HCT116 (cell line): ENCODE data around the gene SELENOH. TPM values are rescaled to one million over a fixed set of nuclear protein-coding genes. Genes with fewer than 3 reads are reported as not detected.
A peak's percentile ranks its signal among the peaks of the same experiment; 100 is the strongest.

ENCODE experiments used
- ATAC-seq: fragments of 200-7000 bp; cut with Tn5 transposase; 2 replicates; pipeline ENCODE4 v1.9.1; 2020; ENCODE audit warnings: mild to moderate bottlenecking, moderate library complexity
- BruUV-seq: library from RNA; stranded (reverse); fragments of 400-500 nt; replicated peaks from 2 replicates; lab custom pipeline; 2021; lab: Mats Ljungman, UMichigan
- CTCF ChIA-PET: fragments of 300-600 bp; sonication (Branson Sonifier 250); formaldehyde crosslinking; loops from one replicate; lab custom pipeline; 2021; ENCODE audit warnings: antibody characterized with exemption; lab: Charles Lee
- POLR2A ChIA-PET: fragments of 300-600, 350-600 bp; sonication (Branson Sonifier 250); formaldehyde crosslinking; loops from one replicate; lab custom pipeline; 2021; ENCODE audit warnings: antibody characterized with exemption; lab: Charles Lee
- RAD21 ChIA-PET, 2 experiments: fragments of 300-600 bp; sonication (Branson Sonifier 250); formaldehyde crosslinking; loops; one replicate each; lab custom pipeline; 2023; ENCODE audit warnings: low total read pairs in 2 of 2; ENCODE audit not compliant: uncharacterized antibody in 2 of 2, unreplicated experiment in 2 of 2, low non-redundant PET in 1 of 2; lab: Charles Lee
- DNase-seq: peaks from one replicate; pipeline ENCODE4 v3.0.0-alpha.2; 2010; ENCODE audit warnings: low read depth, low spot score
- H2AFZ ChIP-seq: fragments of 200-600 bp; shearing (Covaris generic), sonication (generic); 2 replicates; pipeline ENCODE4 v1.6.1; 2017; ENCODE audit warnings: low read depth, mixed run types, mixed read lengths, antibody characterized with exemption, low read length; ENCODE audit not compliant: poor library complexity, severe bottlenecking
- H3K27ac ChIP-seq: 2 replicates; pipeline ENCODE4 v1.5.1; 2012; ENCODE audit warnings: low read depth, low read length
- H3K27me3 ChIP-seq: fragments of 200-600 bp; sonication (generic); 2 replicates; pipeline ENCODE4 v1.6.1; 2016; ENCODE audit warnings: mixed run types, low read length, mixed read lengths; ENCODE audit not compliant: insufficient read depth
- H3K36me3 ChIP-seq, 2 experiments: fragments of 200-500 bp in 1 of 2; fragments of 200-600 bp in 1 of 2; sonication (Bioruptor generic) in 1 of 2; sonication (generic) in 1 of 2; 2 replicates each; pipeline versions ENCODE4 v1.5.1 to v1.6.1; 2014 to 2016; ENCODE audit warnings: low read length in 2 of 2, inconsistent platforms in 1 of 2, mixed read lengths in 1 of 2, mixed run types in 1 of 2; ENCODE audit not compliant: insufficient read depth in 2 of 2, control insufficient read depth in 1 of 2
- H3K4me1 ChIP-seq, 2 experiments: fragments of 200-600 bp in 1 of 2; sonication (generic) in 1 of 2; 2 replicates each; pipeline versions ENCODE4 v1.5.1 to v1.6.1; 2012 to 2017; ENCODE audit warnings: low read length in 2 of 2, inconsistent platforms in 1 of 2, mild to moderate bottlenecking in 1 of 2, mixed read lengths in 1 of 2, mixed run types in 1 of 2, moderate library complexity in 1 of 2; ENCODE audit not compliant: insufficient read depth in 2 of 2, control insufficient read depth in 1 of 2
- H3K4me2 ChIP-seq: fragments of 200-600 bp; sonication (generic); 2 replicates; pipeline ENCODE4 v1.6.1; 2017; ENCODE audit warnings: mixed run types, low read length, mixed read lengths
- H3K4me3 ChIP-seq, 2 experiments: fragments of 200-600 bp in 1 of 2; sonication (generic) in 1 of 2; replicated peaks in 1 of 2; 2 replicates each; pipeline ENCODE4 v1.5.1; 2011 to 2016; ENCODE audit warnings: low read length in 2 of 2, control low read depth in 1 of 2, low read depth in 1 of 2, mild to moderate bottlenecking in 1 of 2, mixed read lengths in 1 of 2, mixed run types in 1 of 2
- H3K79me2 ChIP-seq: fragments of 200-600 bp; sonication (generic); 2 replicates; pipeline ENCODE4 v1.6.1; 2017; ENCODE audit warnings: mild to moderate bottlenecking, mixed run types, low read length, moderate library complexity, mixed read lengths; ENCODE audit not compliant: insufficient read depth
- H3K9ac ChIP-seq: fragments of 200-600 bp; sonication (generic); 2 replicates; pipeline ENCODE4 v1.6.1; 2016; ENCODE audit warnings: low read length, mixed read lengths
- H3K9me2 ChIP-seq: fragments of 200-600 bp; sonication (generic), shearing (Covaris generic); 2 replicates; pipeline ENCODE4 v1.6.1; 2017; ENCODE audit warnings: mixed run types, mild to moderate bottlenecking, moderate library complexity; ENCODE audit not compliant: insufficient read depth
- H3K9me3 ChIP-seq, 2 experiments: fragments of 200-500 bp in 1 of 2; fragments of 200-600 bp in 1 of 2; sonication (Bioruptor generic) in 1 of 2; sonication (generic) in 1 of 2; 2 replicates each; pipeline ENCODE4 v1.6.1; 2014 to 2017; ENCODE audit warnings: low read length in 2 of 2, mixed read lengths in 2 of 2, inconsistent platforms in 1 of 2, low read depth in 1 of 2, mild to moderate bottlenecking in 1 of 2, mixed run types in 1 of 2, moderate library complexity in 1 of 2; ENCODE audit not compliant: control insufficient read depth in 1 of 2, insufficient read depth in 1 of 2
- H4K20me1 ChIP-seq: fragments of 200-600 bp; sonication (generic), shearing (Covaris generic); 2 replicates; pipeline ENCODE4 v1.6.1; 2017; ENCODE audit warnings: mixed run types, mild to moderate bottlenecking, moderate library complexity; ENCODE audit not compliant: insufficient read depth
- ATF3 ChIP-seq: IDR thresholded peaks from 2 replicates; pipeline ENCODE4 v1.6.1; 2012
- ELF1 ChIP-seq: IDR thresholded peaks from 2 replicates; pipeline ENCODE4 v1.6.1; 2012; ENCODE audit warnings: low read depth, borderline replicate concordance
- EZH2 ChIP-seq: fragments of 200-600 bp; sonication (generic); IDR thresholded peaks from 2 replicates; pipeline ENCODE4 v1.6.1; 2017; ENCODE audit warnings: antibody characterized with exemption, mixed run types
- EZH2phosphoT487 ChIP-seq: fragments of 200-600 bp; IDR thresholded peaks from 2 replicates; pipeline ENCODE4 v1.6.1; 2018; ENCODE audit warnings: antibody characterized with exemption, borderline replicate concordance
- FOSL1 ChIP-seq: IDR thresholded peaks from 2 replicates; pipeline ENCODE4 v1.6.1; 2012; ENCODE audit warnings: low read depth
- POLR2A ChIP-seq: IDR thresholded peaks from 2 replicates; pipeline ENCODE4 v1.7.0; 2011; ENCODE audit warnings: borderline replicate concordance; ENCODE audit not compliant: insufficient read depth, insufficient read length; ENCODE audit errors: extremely low read depth
- POLR2AphosphoS5 ChIP-seq: IDR thresholded peaks from 2 replicates; pipeline ENCODE4 v1.6.1; 2011; ENCODE audit warnings: mild to moderate bottlenecking, low read depth, low read length, moderate library complexity
- SIN3A ChIP-seq: IDR thresholded peaks from 2 replicates; pipeline ENCODE4 v1.6.1; 2012; ENCODE audit warnings: low read depth
- SRF ChIP-seq: IDR thresholded peaks from 2 replicates; pipeline ENCODE4 v1.6.1; 2012; ENCODE audit warnings: low read depth
- ZBTB33 ChIP-seq: IDR thresholded peaks from 2 replicates; pipeline ENCODE4 v1.6.1; 2011; ENCODE audit warnings: mild to moderate bottlenecking, low read length, moderate library complexity; ENCODE audit not compliant: insufficient replicate concordance; ENCODE audit errors: extremely low read depth
- ZFX ChIP-seq: fragments of 450-650 bp; IDR thresholded peaks from 2 replicates; pipeline ENCODE4 v1.6.1; 2017
- intact Hi-C: fragments of 100-400 bp; cut with micrococcal nuclease; formaldehyde crosslinking; loops from 2 replicates; pipeline ENCODE4 v1.10.0; 2022
- total RNA-seq: library from RNA; stranded (reverse); gene quantifications from one replicate; pipeline ENCODE4 v1.2.1, GENCODE V29; 2021; ENCODE audit not compliant: unreplicated experiment

The SELENOH gene
- total RNA-seq, 1 experiment from 2014 or later, result 194 TPM

- Histone ChIP-seq H3K27ac (peak overlapping the region; percentile 52; the same call in 1 of the 2 replicates), H3K4me2 (peak overlapping the region; percentile 72), H3K4me3 (peak overlapping the region in 1 of 2 experiments; percentile 40; a peak in 2 of 4 replicates), H2AFZ (no peak overlapping the region), H3K79me2 (peaks cover 100% of the 10 kb centered on the region), H3K9me2 (no peaks in the 10 kb centered on the region), H4K20me1 (peaks cover 5% of the 10 kb centered on the region; the same call in 1 of the 2 replicates), H3K4me1 (peaks cover 23 to 36% of the 10 kb centered on the region in 2 experiments), H3K9ac (peak overlapping the region; percentile 45), H3K36me3 (peaks cover 0 to 10% of the 10 kb centered on the region in 2 experiments; a peak in 3 of 4 replicates), H3K27me3 (no peaks in the 10 kb centered on the region), H3K9me3 (no peaks in the 10 kb centered on the region)
- DNase-seq (no peak), ATAC-seq (peak; percentile 63)
- intact Hi-C loops, result no loop called here
- ChIA-PET POLR2A (interaction anchor here (1.8 to 2.0 kb wide), 2 partner anchors 9 to 21 kb away, joined by 8 to 9 read pairs; partner anchors contain the start of genes MED19, SELENOH and TMX2), RAD21 (no interaction called here), CTCF (interaction anchor here (1.7 kb wide), 1 partner anchor 68 kb away, joined by 3 read pairs; no protein-coding TSS in a partner anchor)
- TF ChIP-seq POLR2A (no peak), EZH2phosphoT487 (no peak), POLR2AphosphoS5 (no peak), ELF1 (no peak), ZFX (no peak), SRF (no peak), FOSL1 (no peak), EZH2 (no peak), SIN3A (no peak), ZBTB33 (no peak), ATF3 (no peak)
- no TSS peak for BruUV-seq
Observed at GRCh38 chr11:57732661-57733060, 8.6 kb upstream of the SELENOH start.
